Activated naive CD8-positive, alpha-beta T cell treated with anti-CD3 and anti-CD28 coated beads, Interleukin-2, amount 50 U/mL, for 16 hours (primary cell): ENCODE measurements around the gene PRLH.

Experiments
- DNase-seq: peaks from one replicate; pipeline ENCODE4 v3.0.0-alpha.2; 2020; ENCODE audit warnings: low read depth, low spot score

Gene PRLH

GRCh38 chr2:237539681-237540080 lies 26.7 kb upstream of the PRLH start:
- DNase-seq = no peak

GRCh38 chr2:237540223-237540775 lies 26.1 kb upstream of the PRLH start:
- no peak for DNase-seq

- no peak for DNase-seq
Observed at GRCh38 chr2:237540823-237541222, 25.6 kb upstream of the PRLH start.

- no peak for DNase-seq
Observed at GRCh38 chr2:237541243-237541642, 25.1 kb upstream of the PRLH start.

GRCh38 chr2:237542001-237542704 lies 24.2 kb upstream of the PRLH start:
- no peak for DNase-seq

GRCh38 chr2:237546040-237546875 lies 20.1 kb upstream of the PRLH start:
- DNase-seq = no peak

GRCh38 chr2:237546876-237547395 lies 19.4 kb upstream of the PRLH start:
- no peak for DNase-seq

GRCh38 chr2:237547841-237548416 lies 18.4 kb upstream of the PRLH start:
- DNase-seq = no peak

GRCh38 chr2:237549216-237549615 lies 17.2 kb upstream of the PRLH start:
- no peak for DNase-seq

- DNase-seq = no peak
Observed at GRCh38 chr2:237549643-237550415, 16.5 kb upstream of the PRLH start.

GRCh38 chr2:237551071-237551574 lies 15.3 kb upstream of the PRLH start:
- DNase-seq = no peak

GRCh38 chr2:237552908-237553307 lies 13.5 kb upstream of the PRLH start:
- DNase-seq = no peak

GRCh38 chr2:237553948-237554347 lies 12.4 kb upstream of the PRLH start:
- no peak for DNase-seq

- no peak for DNase-seq
Observed at GRCh38 chr2:237555560-237555959, 10.8 kb upstream of the PRLH start.

GRCh38 chr2:237556773-237557632 lies 9.4 kb upstream of the PRLH start:
- DNase-seq = no peak

- DNase-seq = no peak
Observed at GRCh38 chr2:237557633-237558015, 8.8 kb upstream of the PRLH start.

- no peak for DNase-seq
Observed at GRCh38 chr2:237558961-237559641, 7.3 kb upstream of the PRLH start.

GRCh38 chr2:237561221-237561620 lies 5.2 kb upstream of the PRLH start:
- DNase-seq = no peak

GRCh38 chr2:237563816-237564215 lies 2.6 kb upstream of the PRLH start:
- no peak for DNase-seq
